Suprapubic skin (tissue), 4 donors: Measurements from ENCODE around the gene CCR3. TPM values are rescaled to one million over a fixed set of nuclear protein-coding genes. Genes with fewer than 3 reads are reported as not detected.

Source experiments
- DNase-seq, 2 donors: peaks; one replicate each; pipeline ENCODE4 v3.0.0-alpha.2; 2019; ENCODE audit warnings: low spot score in 2 of 2
- H3K27ac ChIP-seq: fragments of 200-600 bp; sonication (generic); one replicate; pipeline ENCODE4 v1.5.1; 2019
- H3K27me3 ChIP-seq: fragments of 200-600 bp; sonication (generic); one replicate; pipeline ENCODE4 v1.5.1; 2019
- H3K36me3 ChIP-seq: fragments of 200-600 bp; sonication (generic); one replicate; pipeline ENCODE4 v1.5.1; 2019
- H3K4me1 ChIP-seq: fragments of 200-600 bp; sonication (generic); one replicate; pipeline ENCODE4 v1.5.1; 2019
- H3K4me3 ChIP-seq: fragments of 200-600 bp; sonication (generic); one replicate; pipeline ENCODE4 v1.5.1; 2019; ENCODE audit warnings: mild to moderate bottlenecking
- H3K9me3 ChIP-seq: fragments of 200-600 bp; sonication (generic); one replicate; pipeline ENCODE4 v1.5.1; 2019
- EP300 ChIP-seq: sonication (generic); formaldehyde crosslinking; IDR thresholded peaks from one replicate; pipeline ENCODE4 v1.6.1; 2017; ENCODE audit warnings: antibody characterized with exemption
- POLR2A ChIP-seq, 2 donors: fragments of 450-650 bp; IDR thresholded peaks; one replicate each; pipeline ENCODE4 v1.6.1; 2017; ENCODE audit warnings: antibody characterized with exemption in 2 of 2, mild to moderate bottlenecking in 2 of 2, moderate library complexity in 2 of 2
- POLR2AphosphoS5 ChIP-seq, 3 donors: sonication (generic); formaldehyde crosslinking; IDR thresholded peaks; one replicate each; pipeline ENCODE4 v1.6.1; 2017; ENCODE audit warnings: antibody characterized with exemption in 3 of 3
- WGBS: methylation state at CpG from one replicate; pipeline ENCODE4 v1.1.5; 2018; 5-methylcytosine and 5-hydroxymethylcytosine counted together
- total RNA-seq, 4 donors: library from RNA; depleted of rRNA; stranded (reverse); fragments of >200 nt; gene quantifications; one replicate each; pipeline ENCODE4 v1.1.0, GENCODE V29; 2016
- TF ChIP-seq, protein P1 (sequence below), 2 donors: fragments of 200-600 bp in 1 of 2; fragments of 450-650 bp in 1 of 2; sonication (generic) in 1 of 2; IDR thresholded peaks; one replicate each; pipeline ENCODE4 v1.5.1; 2016 to 2019; ENCODE audit warnings: antibody characterized with exemption in 2 of 2, mild to moderate bottlenecking in 1 of 2, moderate library complexity in 1 of 2

The CCR3 gene
- total RNA-seq, 4 donors from 2014 or later = 1.5 to 6.3 (median 1.9) TPM; not detected in 1

DNA sequence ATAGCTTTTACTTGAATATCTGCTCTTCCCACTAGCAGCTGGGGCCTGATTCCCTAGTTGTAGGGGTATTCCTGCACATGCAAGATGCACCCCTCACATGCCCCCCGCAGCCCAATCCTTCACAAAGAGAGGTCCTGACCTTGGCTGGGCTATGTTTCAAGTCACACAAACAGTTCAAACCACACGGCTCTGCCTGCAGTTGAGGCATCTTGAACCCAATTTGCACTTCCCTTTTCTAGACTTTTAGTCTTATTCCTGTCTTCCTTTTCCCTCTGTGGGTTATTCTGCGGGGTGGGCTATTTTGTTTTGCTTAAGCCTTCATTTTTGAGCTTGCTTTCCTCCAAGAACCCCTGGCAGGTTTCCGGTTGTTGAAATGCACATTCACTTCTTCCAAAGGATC, 20.9 kb upstream of the CCR3 start:
- no peaks in the 10 kb centered on the region for H3K36me3 ChIP-seq
- H3K9me3 ChIP-seq = no peaks in the 10 kb centered on the region
- WGBS = 56% methylated on average over 4 of the region's 4 CpGs
- DNase-seq = no peak
- TF ChIP-seq POLR2AphosphoS5 (IDR thresholded peaks at IDR 0.05) (no peak), POLR2A (IDR thresholded peaks at IDR 0.05) (no peak), EP300 (no peak)
- TF ChIP-seq, protein P1, sequence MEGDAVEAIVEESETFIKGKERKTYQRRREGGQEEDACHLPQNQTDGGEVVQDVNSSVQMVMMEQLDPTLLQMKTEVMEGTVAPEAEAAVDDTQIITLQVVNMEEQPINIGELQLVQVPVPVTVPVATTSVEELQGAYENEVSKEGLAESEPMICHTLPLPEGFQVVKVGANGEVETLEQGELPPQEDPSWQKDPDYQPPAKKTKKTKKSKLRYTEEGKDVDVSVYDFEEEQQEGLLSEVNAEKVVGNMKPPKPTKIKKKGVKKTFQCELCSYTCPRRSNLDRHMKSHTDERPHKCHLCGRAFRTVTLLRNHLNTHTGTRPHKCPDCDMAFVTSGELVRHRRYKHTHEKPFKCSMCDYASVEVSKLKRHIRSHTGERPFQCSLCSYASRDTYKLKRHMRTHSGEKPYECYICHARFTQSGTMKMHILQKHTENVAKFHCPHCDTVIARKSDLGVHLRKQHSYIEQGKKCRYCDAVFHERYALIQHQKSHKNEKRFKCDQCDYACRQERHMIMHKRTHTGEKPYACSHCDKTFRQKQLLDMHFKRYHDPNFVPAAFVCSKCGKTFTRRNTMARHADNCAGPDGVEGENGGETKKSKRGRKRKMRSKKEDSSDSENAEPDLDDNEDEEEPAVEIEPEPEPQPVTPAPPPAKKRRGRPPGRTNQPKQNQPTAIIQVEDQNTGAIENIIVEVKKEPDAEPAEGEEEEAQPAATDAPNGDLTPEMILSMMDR (IDR thresholded peaks at IDR 0.05) = no peak
- peaks cover 4% of the 10 kb centered on the region for H3K27me3 ChIP-seq
- peaks cover 6% of the 10 kb centered on the region for H3K4me1 ChIP-seq
- no peak overlapping the region for H3K27ac ChIP-seq
- H3K4me3 ChIP-seq = no peak overlapping the region

DNA sequence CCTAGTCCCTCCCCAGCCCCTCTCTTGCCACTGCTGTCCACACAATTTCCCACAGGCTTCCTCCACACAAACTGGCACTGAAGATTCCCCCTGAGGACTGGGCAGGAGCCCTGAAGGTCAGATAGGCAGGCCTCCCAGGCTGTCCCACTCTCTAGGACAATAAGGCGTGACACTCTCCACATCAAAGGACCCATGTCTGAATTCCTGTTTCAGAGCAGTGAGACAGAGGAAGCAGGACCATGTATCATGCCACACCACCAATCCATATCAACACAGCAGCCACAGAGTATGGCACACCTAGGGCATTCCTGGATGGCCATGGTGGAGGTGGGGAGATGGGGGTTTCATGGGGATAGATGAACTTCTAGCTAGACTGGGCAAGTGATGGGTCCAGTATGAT, 20.3 kb upstream of the CCR3 start:
- peaks cover 4% of the 10 kb centered on the region for H3K27me3 ChIP-seq
- peaks cover 6% of the 10 kb centered on the region for H3K4me1 ChIP-seq
- TF ChIP-seq, protein P1 (IDR thresholded peaks at IDR 0.05) = no peak
- TF ChIP-seq POLR2A (IDR thresholded peaks at IDR 0.05) (no peak), EP300 (no peak), POLR2AphosphoS5 (IDR thresholded peaks at IDR 0.05) (no peak)
- no peaks in the 10 kb centered on the region for H3K36me3 ChIP-seq
- no peaks in the 10 kb centered on the region for H3K9me3 ChIP-seq
- H3K27ac ChIP-seq = no peak overlapping the region
- no peak for DNase-seq
- H3K4me3 ChIP-seq = no peak overlapping the region
- WGBS = no CpG with 5 or more reads among the region's 1 CpG

DNA sequence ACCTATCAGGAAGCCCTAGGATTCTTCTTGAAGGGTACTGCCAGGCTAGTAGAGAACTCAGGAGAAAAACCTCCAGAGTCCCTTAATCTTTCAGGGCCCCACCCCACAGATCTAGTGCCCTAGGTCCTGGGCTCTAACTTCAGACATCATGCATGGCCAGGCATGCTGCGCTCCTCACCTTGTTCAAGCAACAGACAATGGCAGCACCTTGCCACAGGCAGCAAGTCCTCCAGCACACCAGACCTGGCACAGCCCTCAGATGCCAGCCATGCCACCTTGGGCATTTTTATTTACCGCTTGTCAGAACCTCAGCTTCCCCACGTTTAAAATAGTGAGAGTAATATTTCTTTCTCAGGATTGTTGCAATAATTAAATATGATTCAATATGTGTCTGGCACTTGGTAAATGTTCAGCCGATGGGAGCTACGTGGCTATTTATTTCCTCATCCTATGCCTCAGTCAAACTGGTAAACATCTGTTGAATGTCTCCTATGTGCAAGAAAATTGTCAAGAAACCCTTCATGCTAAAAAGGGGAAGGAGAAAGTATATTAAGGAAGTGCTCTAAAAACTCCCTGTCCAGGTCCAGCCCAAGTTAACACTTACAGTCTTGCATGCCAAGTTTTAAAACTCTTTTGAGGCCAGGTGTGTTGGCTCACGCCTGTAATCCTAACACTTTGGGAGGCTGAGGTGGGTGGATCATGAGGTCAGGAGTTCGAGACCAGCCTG, 19.7 kb upstream of the CCR3 start:
- TF ChIP-seq, protein P1 (IDR thresholded peaks at IDR 0.05) = no peak
- no peak for TF ChIP-seq POLR2AphosphoS5 (IDR thresholded peaks at IDR 0.05)
- no peak for TF ChIP-seq EP300
- no peak for TF ChIP-seq POLR2A (IDR thresholded peaks at IDR 0.05)
- Histone ChIP-seq H3K27ac (no peak overlapping the region), H3K4me1 (peaks cover 6% of the 10 kb centered on the region), H3K4me3 (no peak overlapping the region), H3K27me3 (peaks cover 4% of the 10 kb centered on the region), H3K36me3 (no peaks in the 10 kb centered on the region), H3K9me3 (no peaks in the 10 kb centered on the region)
- no peak for DNase-seq
- WGBS = 42% methylated on average over 7 of the region's 7 CpGs

DNA sequence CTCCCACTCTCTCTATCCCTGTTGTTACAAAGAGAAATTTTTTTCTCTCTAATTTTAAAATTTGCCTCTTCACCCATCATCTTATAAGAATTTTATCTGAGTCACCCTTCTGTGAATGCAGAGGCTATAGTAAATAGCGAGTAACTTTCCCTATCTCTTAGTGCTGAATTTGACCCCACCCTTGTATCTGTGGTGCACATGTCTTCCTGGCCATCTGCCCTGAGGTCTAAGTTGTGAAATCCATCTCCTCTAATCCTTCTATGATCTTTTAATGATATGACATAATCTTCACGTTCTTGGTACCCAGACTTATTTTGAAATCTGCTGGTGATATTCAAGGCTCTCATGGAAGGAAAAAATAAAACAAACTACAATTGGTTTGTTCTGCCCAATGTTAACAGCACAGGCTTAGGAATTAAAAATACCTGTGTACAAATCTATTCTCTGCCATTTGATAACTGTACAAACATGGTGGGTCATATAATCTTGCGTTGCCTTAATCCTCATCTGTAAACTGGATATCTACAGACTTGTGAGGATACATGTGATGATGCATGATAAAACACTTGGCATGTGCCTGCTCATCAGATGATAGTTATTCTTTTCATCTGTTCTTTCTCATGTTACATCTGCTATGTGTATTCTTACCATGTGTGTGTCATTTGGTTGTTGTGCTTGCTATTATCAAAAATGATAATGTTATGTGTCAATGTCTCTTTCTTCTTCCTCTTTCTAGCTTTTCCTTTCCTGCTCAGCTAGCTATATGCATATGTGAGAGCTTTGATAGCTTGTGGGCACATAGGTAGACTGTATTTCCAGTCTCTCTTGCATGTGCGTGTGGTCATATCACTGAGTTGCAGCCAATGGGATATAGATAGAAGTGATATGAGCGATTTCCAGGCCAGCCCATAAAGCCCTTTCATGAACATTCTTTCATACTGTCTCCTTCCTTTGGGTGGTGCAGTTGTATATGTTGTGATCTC, 13.7 kb upstream of the CCR3 start:
- DNase-seq = peak in 1 of 2 donors; percentile 81
- H3K36me3 ChIP-seq = no peaks in the 10 kb centered on the region
- no peaks in the 10 kb centered on the region for H3K4me1 ChIP-seq
- H3K4me3 ChIP-seq = no peak overlapping the region
- WGBS = 38% methylated on average over 5 of the region's 5 CpGs
- no peaks in the 10 kb centered on the region for H3K9me3 ChIP-seq
- peak in 2 of 3 donors; percentile 48 to 70 for TF ChIP-seq POLR2AphosphoS5 (IDR thresholded peaks at IDR 0.05)
- TF ChIP-seq, protein P1 (IDR thresholded peaks at IDR 0.05) = no peak
- H3K27me3 ChIP-seq = no peaks in the 10 kb centered on the region
- no peak overlapping the region for H3K27ac ChIP-seq

DNA sequence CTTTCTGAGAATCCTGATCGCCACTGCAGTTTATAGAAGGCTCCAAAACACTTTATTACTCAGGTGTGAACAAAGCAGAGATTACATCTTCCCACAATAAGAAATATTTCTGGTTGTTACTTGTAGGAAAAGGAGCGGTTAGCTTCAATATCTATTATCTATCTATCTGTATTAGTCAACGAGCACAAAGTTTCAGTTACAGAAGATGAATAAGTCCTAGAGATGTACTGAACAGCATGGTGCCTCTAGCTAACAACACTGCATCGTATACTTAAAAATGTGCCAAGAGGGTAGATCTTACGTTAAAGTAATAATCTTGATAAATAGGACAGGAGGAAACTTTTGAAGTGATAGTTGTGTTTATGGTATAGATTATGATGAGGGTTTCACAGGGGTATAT, 10.9 kb upstream of the CCR3 start:
- H3K27me3 ChIP-seq = peaks cover 7% of the 10 kb centered on the region
- no peaks in the 10 kb centered on the region for H3K4me1 ChIP-seq
- no peak overlapping the region for H3K4me3 ChIP-seq
- TF ChIP-seq EP300 = no peak
- no peak for TF ChIP-seq POLR2AphosphoS5 (IDR thresholded peaks at IDR 0.05)
- TF ChIP-seq, protein P1 (IDR thresholded peaks at IDR 0.05) = no peak
- no peak for TF ChIP-seq POLR2A (IDR thresholded peaks at IDR 0.05)
- H3K27ac ChIP-seq = no peak overlapping the region
- WGBS = 58% methylated on average over 5 of the region's 5 CpGs
- H3K9me3 ChIP-seq = no peaks in the 10 kb centered on the region
- DNase-seq = no peak
- no peaks in the 10 kb centered on the region for H3K36me3 ChIP-seq
